H54 (cell line): Measurements from ENCODE around the gene MAU2.

Experiments used
- DNase-seq: peaks from one replicate; pipeline ENCODE4 v3.0.0; 2011; ENCODE audit warnings: low spot score, mixed read lengths; ENCODE audit not compliant: insufficient read length
- FAIRE-seq: peaks from 3 replicates; lab custom pipeline; 2011; peaks lifted over from hg19 to GRCh38; lab: Jason Lieb, UNC
- POLR2A ChIP-seq: IDR thresholded peaks from 2 replicates; pipeline ENCODE4 v1.6.1; 2011; ENCODE audit warnings: low read depth, mild to moderate bottlenecking, low read length

The MAU2 gene

DNA sequence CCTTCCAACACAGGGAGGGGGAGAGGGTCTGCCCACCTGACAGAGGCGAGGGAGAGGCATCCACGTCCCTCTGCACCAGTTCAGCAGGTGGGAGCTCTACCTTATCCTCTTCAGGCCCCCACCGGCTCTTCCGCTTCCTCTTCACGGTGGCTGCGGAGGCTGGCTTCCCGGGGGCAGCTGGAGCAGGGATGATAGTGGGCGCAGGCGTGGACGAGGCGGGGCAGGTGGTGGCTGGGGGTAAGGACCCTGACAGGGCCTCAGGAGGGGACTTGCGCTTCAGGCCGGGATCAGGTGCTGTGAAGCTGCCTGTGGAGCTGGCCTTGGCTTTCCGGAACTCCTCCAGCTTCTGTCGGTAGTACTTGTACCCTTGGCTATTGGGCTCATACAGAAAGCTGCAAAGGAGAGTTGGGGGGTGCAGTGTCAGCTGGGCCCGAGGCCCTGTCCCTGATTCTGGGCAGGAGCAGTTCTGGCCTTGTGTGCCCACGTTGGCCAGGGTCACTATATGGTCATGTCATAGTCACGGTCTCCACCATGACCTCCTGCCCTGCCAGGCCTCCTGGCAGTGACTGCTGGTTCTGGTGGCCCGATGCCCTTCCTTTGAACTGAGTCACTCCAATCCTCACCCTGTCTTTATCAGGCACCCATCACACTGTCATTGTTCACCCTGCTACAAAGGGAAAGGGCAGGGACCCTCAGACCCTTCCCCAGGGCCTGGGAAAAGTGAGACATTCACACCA lies 23.5 kb upstream of the MAU2 start:
- DNase-seq (no peak), FAIRE-seq (no peak)
- TF ChIP-seq POLR2A = no peak

DNA sequence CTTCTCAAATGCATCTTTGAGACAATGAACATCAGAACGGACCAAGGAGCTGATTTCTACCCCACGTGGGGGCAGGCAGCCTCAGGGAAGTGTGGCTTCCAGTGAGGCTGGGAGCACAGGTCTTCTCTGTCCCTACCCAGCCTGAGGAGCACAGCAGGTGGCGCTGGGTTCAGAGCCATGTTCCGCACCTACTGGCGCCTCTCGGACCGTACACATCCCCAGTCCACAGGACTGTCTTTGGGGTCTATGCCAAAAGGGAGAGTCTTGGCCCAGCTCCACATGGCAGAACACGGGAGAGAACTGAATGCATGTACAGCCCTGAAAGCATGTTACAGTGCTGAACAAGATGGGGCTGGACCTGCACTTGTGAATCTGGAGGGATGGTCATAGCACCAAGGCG lies 22.9 kb upstream of the MAU2 start:
- FAIRE-seq (no peak), DNase-seq (no peak)
- no peak for TF ChIP-seq POLR2A

DNA sequence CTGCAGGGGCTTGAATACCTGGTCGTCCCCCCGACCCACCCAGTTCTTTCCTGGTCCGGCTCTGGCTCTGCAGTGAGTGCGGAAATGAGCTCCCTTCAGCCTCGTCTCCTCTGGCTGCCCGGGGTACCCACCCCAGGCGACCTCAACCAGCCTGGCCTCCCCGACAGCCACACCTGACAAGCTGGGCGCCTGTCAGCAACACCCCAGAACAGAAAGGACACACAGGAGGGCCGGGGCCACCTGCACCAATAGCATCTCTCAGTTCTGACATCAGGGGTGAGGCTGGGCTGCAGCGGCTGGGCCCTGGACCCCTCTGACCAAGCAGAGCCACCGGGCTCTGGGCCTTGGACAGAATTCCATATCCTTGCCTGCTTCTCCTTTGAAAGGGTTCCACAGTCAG lies 20.0 kb upstream of the MAU2 start:
- TF ChIP-seq POLR2A = no peak
- no peak for FAIRE-seq
- no peak for DNase-seq

DNA sequence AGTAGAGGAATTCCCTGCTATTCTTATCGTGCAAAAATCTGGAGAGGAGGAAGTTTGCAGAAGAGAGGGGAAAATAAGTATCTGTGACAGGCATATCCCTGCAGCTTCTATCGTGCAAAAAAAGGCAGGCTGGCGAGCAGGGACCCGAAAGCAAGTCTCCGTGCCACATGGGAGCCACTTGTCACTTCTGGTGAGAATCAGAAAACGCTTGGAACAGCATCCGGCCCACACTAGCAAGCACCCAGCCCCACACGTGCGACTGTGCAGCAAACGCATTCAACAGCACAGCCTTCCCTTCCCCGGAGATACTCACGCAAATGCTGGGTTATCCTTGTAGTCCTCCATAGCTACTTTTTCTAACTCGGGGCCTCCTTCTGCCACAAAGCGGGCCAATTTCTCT lies 17.2 kb upstream of the MAU2 start:
- DNase-seq (no peak), FAIRE-seq (no peak)
- TF ChIP-seq POLR2A = no peak

DNA sequence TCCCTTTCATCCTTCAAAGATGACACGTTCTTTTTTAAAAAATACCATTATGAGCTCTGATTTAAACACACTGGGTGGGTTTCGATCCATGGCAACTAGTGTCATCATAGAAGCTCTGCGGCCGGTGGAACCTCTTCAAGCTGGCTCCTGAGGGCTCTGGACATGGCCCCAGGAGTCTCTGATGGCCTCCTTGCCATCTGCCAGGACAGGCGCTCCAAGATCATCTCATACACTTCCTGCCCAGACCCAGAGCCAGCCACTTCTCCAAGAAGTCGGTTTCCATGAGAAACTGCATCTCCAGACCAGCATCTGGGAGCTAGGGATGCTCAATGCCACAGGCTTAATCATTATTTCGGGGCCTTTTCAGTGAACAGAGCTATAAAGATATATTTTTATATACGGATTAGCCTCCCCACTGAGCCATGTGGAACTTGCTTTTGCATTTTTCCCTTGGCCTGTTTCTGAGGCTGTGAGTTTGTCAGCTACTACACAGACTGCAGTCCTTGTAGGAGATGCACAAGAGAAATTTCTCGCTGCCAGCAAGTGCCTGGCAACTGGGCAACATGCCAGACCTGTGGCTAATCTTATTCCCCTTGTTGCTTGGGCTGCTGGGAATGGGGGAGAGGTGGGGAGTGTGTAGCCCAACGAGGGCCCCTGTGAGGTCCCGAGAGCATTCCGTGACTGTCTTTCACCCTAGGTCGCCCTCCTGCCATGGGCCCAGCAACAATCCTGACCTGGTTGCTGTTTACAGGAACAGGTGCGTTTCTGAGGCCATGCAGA lies 16.3 kb upstream of the MAU2 start:
- FAIRE-seq = no peak
- DNase-seq = no peak
- TF ChIP-seq POLR2A = no peak

DNA sequence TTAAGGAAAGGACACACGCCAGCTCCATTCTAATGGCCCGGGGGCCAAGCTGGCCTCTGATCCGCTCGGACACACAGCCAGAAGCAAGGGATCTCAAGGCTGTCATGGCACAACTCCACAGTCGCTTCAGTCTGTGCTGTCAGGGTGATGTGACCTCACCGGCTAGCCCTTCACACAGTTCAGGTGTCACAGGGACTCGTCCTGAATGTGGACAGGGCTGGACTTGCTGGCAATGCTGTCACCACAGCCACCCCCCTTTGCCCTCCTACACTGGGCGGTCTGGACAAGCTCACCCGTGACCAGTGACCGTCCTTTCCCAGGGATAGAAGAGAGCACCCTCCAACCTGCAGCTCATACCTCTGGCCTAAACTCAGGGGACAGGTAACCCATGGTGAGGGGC lies 15.6 kb upstream of the MAU2 start:
- DNase-seq (no peak), FAIRE-seq (no peak)
- no peak for TF ChIP-seq POLR2A

DNA sequence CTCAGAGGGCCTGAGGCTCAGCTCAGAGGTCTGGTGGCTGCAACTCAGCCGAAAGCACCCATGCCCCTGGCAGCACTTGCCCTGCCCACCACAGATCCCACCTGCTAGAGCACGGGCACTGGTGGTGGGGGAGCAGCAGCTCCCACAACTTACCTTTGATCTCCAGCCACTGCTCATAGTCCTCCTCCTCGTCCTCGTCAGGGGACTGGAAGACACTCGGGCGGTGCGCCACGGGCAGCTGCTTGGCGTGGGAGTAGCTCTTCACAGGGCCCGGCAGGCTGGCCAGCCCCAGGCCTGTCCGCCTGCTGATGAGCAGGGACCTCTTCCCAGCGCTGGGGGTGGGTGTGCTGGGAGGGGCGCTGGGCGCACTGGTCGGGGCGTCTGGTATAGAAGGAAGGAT lies 14.9 kb upstream of the MAU2 start:
- TF ChIP-seq POLR2A = no peak
- FAIRE-seq (no peak), DNase-seq (no peak)

DNA sequence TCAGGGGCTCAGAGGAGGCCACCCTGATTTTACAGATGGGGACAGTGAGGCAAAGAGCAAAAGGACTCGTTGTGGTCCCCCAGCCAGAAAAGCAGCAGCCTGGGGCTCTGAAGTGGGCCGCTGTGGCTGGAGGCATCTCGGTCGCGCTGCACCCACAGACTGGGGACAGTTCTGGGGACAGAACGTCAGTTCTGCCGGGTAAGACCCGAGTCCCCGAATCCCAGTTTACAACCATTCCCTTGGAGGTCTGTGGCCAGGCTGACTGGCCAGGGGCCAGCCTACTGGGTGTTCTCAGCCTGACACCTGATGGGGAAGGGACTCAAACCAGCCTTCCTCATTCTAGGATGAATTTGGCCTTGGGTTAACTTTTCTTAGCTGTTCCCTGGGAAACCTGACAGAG lies 14.4 kb upstream of the MAU2 start:
- TF ChIP-seq POLR2A = no peak
- FAIRE-seq (no peak), DNase-seq (no peak)

DNA sequence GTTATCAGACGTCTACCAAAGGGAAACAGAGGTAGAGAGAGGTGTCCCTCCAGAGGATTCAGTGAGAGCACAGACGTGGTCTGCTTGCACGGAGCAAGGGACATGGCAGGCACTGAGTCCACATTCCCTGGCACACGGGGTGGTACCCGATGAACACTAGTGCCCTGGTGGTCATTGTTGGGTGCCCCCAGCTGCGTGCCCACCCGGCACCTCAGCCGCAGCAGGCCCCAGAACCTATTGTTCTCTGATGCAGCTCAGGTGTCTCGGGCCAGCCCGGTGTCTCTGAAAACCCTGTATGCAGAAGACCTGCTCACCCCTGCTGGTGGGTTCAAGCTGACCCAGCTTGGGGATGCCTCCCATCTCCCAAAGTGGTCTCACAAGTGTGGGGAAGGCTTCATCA lies 12.3 kb upstream of the MAU2 start:
- TF ChIP-seq POLR2A = no peak
- FAIRE-seq = no peak
- no peak for DNase-seq

DNA sequence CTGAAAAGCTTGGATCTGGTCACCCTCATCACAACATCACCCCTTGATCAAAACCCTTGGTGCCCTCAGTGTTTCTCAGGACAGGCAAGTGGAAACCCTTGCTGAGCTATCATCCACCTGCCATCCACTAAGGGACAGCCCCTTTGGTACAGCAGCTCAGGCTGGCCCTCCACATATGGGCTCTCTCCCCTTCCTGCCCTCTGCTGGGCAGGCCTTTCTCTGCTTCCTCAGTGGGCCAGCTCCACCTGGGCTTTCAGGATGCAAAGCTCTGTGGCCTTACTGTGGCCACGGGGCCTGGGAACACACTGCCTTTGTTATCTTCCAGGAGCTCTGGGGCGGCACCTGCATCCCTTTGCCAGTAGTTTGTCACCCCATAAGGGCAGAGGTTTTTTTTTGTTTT lies 5.2 kb upstream of the MAU2 start:
- TF ChIP-seq POLR2A = no peak
- no peak for DNase-seq
- no peak for FAIRE-seq

DNA sequence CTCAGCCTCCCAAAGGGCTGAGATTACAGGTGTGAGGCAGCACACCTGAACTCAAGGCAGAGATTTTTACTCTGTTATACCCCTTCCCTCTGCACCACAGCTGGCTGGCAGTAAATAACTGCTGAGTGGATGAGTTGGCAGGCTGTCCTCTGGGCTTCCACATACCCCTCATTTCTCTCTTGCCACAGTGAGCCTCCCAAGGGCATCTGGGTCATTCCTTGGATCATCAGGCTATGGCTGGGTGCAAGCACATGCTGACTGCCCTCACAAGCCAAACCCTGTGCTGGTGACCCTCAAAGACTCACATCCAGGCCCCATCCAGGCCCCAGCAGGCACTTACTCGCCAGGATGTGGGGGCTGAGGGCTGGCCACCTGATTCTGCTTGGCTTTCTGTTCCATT lies 4.5 kb upstream of the MAU2 start:
- TF ChIP-seq POLR2A = no peak
- no peak for FAIRE-seq
- no peak for DNase-seq

DNA sequence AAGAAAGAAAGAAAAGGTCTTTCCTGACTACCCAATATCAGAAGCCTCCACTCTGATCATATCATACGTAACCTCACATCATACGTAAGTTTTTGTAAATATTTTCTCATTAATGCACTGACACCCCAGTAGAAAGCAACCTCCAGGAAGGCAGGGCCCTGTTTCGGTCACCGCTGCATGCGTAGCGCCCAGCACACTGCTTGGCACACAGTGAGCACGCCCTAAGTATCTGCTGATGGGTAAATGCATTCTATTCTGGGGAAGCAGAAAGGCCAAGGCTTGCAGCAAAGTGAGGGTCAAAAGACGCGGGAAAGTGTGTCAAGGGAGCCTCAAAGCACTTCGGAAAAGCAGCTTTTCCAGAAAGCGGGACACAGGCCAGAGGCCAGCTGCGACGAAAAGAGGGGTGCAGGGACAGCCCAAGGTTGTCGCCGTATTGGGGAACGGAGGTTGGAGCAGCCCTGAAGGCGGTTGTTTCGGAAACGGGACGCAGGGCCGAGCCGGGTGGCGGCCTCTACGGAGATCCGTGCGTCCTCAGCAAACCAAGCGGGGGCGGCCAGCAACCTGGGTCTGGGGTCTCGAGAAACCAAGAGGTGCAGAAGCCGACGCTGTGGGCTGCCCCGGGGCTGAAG lies 783 bp upstream of the MAU2 start:
- no peak for TF ChIP-seq POLR2A
- no peak for FAIRE-seq
- DNase-seq = no peak

DNA sequence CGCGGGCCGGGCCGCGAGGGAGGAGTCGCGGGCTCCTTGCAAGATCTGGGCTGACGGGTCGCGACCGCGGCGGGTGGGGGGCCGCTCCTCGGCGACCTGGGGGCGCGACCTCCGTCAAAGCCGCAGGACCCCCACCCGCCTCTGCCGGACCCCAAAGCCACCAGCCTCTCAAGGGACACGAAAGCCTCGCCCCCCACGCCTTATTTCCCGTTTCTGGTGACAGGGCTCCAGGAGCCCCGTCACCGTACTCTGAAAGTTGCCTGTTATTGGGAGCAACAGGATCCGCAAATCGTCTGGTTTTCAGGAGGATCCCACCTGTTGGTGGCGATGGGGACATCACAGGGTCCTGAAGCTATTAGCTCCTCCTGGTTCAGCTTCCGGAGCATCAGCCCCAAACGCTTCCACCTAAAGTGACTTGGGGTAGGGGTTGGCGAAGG lies 530 bp downstream of the MAU2 start:
- DNase-seq (no peak), FAIRE-seq (no peak)
- TF ChIP-seq POLR2A = no peak

DNA sequence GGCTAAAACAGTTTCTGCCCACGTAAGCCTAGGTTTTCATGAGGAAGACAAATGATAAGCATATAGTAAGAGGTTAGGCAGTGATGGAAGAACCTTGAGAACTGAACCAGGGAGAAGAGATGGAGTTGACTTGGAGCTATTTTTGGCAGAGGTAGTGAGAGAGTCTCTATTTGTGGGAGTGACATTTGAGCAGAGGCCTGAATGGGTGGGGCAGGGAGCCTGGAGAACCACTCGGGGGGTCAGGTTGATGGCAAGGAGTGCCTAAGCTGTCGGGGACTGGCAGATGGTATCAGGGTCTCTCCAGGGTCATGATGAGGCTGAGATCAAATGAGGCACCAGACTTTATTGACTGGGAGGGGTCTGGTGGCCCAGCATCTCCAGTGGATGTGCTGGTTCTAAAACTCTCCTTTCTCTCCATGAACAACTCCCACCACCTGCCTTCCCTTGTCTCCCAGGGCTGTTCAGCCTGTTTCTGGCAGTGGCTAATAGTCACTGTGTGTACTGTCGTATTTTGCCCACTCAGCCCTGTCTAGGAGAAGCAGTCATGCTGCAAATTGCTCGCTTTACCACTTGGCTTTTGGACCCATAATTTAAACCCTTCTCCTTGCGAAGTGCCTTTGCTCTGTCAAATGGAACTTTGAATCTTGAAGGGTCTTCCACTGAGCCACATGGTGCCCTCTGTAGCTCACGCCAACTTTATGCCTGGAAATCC lies 3.6 kb downstream of the MAU2 start:
- TF ChIP-seq POLR2A = no peak
- DNase-seq (no peak), FAIRE-seq (no peak)
